Measurements from ENCODE around the gene UBAC2.
A peak's percentile ranks its signal among the peaks of the same experiment; 100 is the strongest.

UBAC2 gene

GRCh38 chr13:99330942-99331341 is 130.3 kb downstream of the UBAC2 start:
- H3K9me2 ChIP-seq (ENCODE audit: low read depth, low read length), result no peaks in the 10 kb centered on the region
- H3K4me2 ChIP-seq (ENCODE audit: low read length), result peak overlapping the region; percentile 56
- no peaks in the 10 kb centered on the region for H3K27me3 ChIP-seq (ENCODE audit: insufficient read depth, low read length)
- peaks cover 89% of the 10 kb centered on the region for H3K4me1 ChIP-seq (ENCODE audit: insufficient read depth, low read length, severe bottlenecking)
- peak overlapping the region; percentile 74 for H3K9ac ChIP-seq (ENCODE audit: low read length)
- H3K79me2 ChIP-seq (ENCODE audit: insufficient read depth, low read length), result no peaks in the 10 kb centered on the region
- TF ChIP-seq EZH2 (IDR thresholded peaks at IDR 0.05; ENCODE audit: borderline replicate concordance, low read length) (no peak), CTCF (IDR thresholded peaks at IDR 0.05; ENCODE audit: low read length) (no peak)
- no peak overlapping the region for H2AFZ ChIP-seq (ENCODE audit: low read length)
- H3F3A ChIP-seq (ENCODE audit: insufficient read depth, low read length), result 0 out of 2 replicates have a peak, but pooled peaks cover 7% of the 10 kb centered on the region
- H3K9me3 ChIP-seq (ENCODE audit: low read length), result no peaks in the 10 kb centered on the region
- H3K4me3 ChIP-seq (ENCODE audit: low read depth, low read length, poor library complexity, severe bottlenecking), result no peak overlapping the region
- H3K27ac ChIP-seq (ENCODE audit: low read depth, low read length, poor library complexity, severe bottlenecking), result peak overlapping the region; percentile 99
- H3K36me3 ChIP-seq (ENCODE audit: insufficient read depth, low read length), result peaks cover 18% of the 10 kb centered on the region
- H4K20me1 ChIP-seq (ENCODE audit: insufficient read depth, low read length), result no peaks in the 10 kb centered on the region

GRCh38 chr13:99331881-99332293 is 131.2 kb downstream of the UBAC2 start:
- no peak for TF ChIP-seq CTCF (IDR thresholded peaks at IDR 0.05; ENCODE audit: low read length)
- TF ChIP-seq EZH2 (IDR thresholded peaks at IDR 0.05; ENCODE audit: borderline replicate concordance, low read length), result no peak
- no peaks in the 10 kb centered on the region for H3K79me2 ChIP-seq (ENCODE audit: insufficient read depth, low read length)
- peaks cover 18% of the 10 kb centered on the region for H3K36me3 ChIP-seq (ENCODE audit: insufficient read depth, low read length)
- H3K9me3 ChIP-seq (ENCODE audit: low read length), result no peaks in the 10 kb centered on the region
- H3K27me3 ChIP-seq (ENCODE audit: insufficient read depth, low read length), result no peaks in the 10 kb centered on the region
- peak overlapping the region; percentile 56 for H3K4me2 ChIP-seq (ENCODE audit: low read length)
- H3K27ac ChIP-seq (ENCODE audit: low read depth, low read length, poor library complexity, severe bottlenecking), result peak overlapping the region; percentile 99
- peak overlapping the region; percentile 30 for H3K4me3 ChIP-seq (ENCODE audit: low read depth, low read length, poor library complexity, severe bottlenecking)
- peaks cover 89% of the 10 kb centered on the region for H3K4me1 ChIP-seq (ENCODE audit: insufficient read depth, low read length, severe bottlenecking)
- peak overlapping the region; percentile 74 for H3K9ac ChIP-seq (ENCODE audit: low read length)
- no peaks in the 10 kb centered on the region for H3K9me2 ChIP-seq (ENCODE audit: low read depth, low read length)
- H3F3A ChIP-seq (ENCODE audit: insufficient read depth, low read length), result 0 out of 2 replicates have a peak, but pooled peaks cover 7% of the 10 kb centered on the region
- H2AFZ ChIP-seq (ENCODE audit: low read length), result no peak overlapping the region
- H4K20me1 ChIP-seq (ENCODE audit: insufficient read depth, low read length), result no peaks in the 10 kb centered on the region

GRCh38 chr13:99332456-99332855 is 131.8 kb downstream of the UBAC2 start:
- no peaks in the 10 kb centered on the region for H3K27me3 ChIP-seq (ENCODE audit: insufficient read depth, low read length)
- H3K4me3 ChIP-seq (ENCODE audit: low read depth, low read length, poor library complexity, severe bottlenecking), result peak overlapping the region; percentile 30
- no peak overlapping the region for H2AFZ ChIP-seq (ENCODE audit: low read length)
- H3K4me2 ChIP-seq (ENCODE audit: low read length), result peak overlapping the region; percentile 56
- H3K36me3 ChIP-seq (ENCODE audit: insufficient read depth, low read length), result peaks cover 18% of the 10 kb centered on the region
- H3K4me1 ChIP-seq (ENCODE audit: insufficient read depth, low read length, severe bottlenecking), result peaks cover 89% of the 10 kb centered on the region
- no peaks in the 10 kb centered on the region for H3K9me3 ChIP-seq (ENCODE audit: low read length)
- no peaks in the 10 kb centered on the region for H3K9me2 ChIP-seq (ENCODE audit: low read depth, low read length)
- H3F3A ChIP-seq (ENCODE audit: insufficient read depth, low read length), result 0 out of 2 replicates have a peak, but pooled peaks cover 7% of the 10 kb centered on the region
- TF ChIP-seq EZH2 (IDR thresholded peaks at IDR 0.05; ENCODE audit: borderline replicate concordance, low read length) (no peak), CTCF (IDR thresholded peaks at IDR 0.05; ENCODE audit: low read length) (no peak)
- H3K27ac ChIP-seq (ENCODE audit: low read depth, low read length, poor library complexity, severe bottlenecking), result peak overlapping the region; percentile 99
- no peaks in the 10 kb centered on the region for H3K79me2 ChIP-seq (ENCODE audit: insufficient read depth, low read length)
- H4K20me1 ChIP-seq (ENCODE audit: insufficient read depth, low read length), result no peaks in the 10 kb centered on the region
- H3K9ac ChIP-seq (ENCODE audit: low read length), result peak overlapping the region; percentile 74

All from OCI-LY1 (cell line).